Liver (tissue), 3 donors: ENCODE data around the gene SMC4.

ENCODE experiments used
- ATF3 ChIP-seq: IDR thresholded peaks from 2 replicates; pipeline ENCODE4 v1.6.1; 2016; ENCODE audit warnings: antibody characterized with exemption
- JUND ChIP-seq, 2 donors: IDR thresholded peaks; 2 replicates each; pipeline ENCODE4 v1.6.1; 2016; ENCODE audit warnings: antibody characterized with exemption in 2 of 2
- RAD21 ChIP-seq, 2 donors: IDR thresholded peaks; 2 replicates each; pipeline ENCODE4 v1.6.1; 2016; ENCODE audit warnings: antibody characterized with exemption in 2 of 2, mild to moderate bottlenecking in 2 of 2
- REST ChIP-seq: IDR thresholded peaks from 2 replicates; pipeline ENCODE4 v1.6.1; 2016; ENCODE audit warnings: antibody characterized with exemption, mild to moderate bottlenecking
- TAF1 ChIP-seq: conservative IDR thresholded peaks from 2 replicates; pipeline ENCODE4 v1.6.1; 2016; ENCODE audit warnings: antibody characterized with exemption, mild to moderate bottlenecking
- YY1 ChIP-seq: IDR thresholded peaks from 2 replicates; pipeline ENCODE4 v1.6.1; 2016; ENCODE audit warnings: antibody characterized with exemption, mild to moderate bottlenecking
- TF ChIP-seq, protein P1 (sequence below): fragments of 150-350 bp; IDR thresholded peaks from 2 replicates; pipeline ENCODE4 v1.5.1; 2017; ENCODE audit warnings: improper control_type of control experiment, low read depth, low read length; ENCODE audit not compliant: missing input control
- TF ChIP-seq, protein P2 (sequence below): IDR thresholded peaks from 2 replicates; pipeline ENCODE4 v1.6.1; 2016; ENCODE audit warnings: antibody characterized with exemption
- donor health status: healthy.
- donor health status: healthy.

DNA sequence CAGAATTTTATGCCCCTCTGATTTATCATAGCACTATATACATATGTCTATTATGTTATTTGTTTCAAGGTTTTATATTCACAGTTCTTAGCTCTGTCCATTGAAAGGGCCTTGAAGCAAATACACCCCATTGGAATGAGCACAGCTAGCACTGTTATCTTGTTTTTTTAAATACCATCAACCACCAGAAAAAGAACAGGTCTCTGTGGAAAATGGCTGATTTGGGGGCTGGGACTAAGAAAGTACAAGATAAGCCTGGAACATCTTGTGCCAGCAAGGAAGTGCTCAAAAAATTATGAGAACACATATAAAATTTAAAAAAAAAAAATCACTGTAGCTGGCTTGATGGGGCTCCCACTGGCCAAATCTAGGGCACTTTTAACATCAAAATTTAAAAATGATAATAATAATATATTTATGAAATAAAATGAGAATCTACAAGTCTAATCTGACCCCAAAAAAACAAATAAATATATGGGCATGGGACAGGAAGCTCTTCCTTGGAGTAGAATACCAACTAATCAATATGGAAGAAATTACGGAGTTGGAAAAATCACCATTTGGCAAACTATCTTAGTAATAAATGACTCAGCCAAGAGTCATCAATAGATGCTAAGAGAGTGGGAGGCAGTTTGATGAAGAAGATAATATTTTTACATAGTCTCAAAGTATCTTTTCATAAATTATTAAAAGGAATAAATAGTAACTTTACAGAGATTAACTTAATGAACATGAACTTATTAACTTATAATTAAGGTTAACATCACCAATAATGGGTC, 20.9 kb upstream of the SMC4 start:
- TF ChIP-seq, protein P1, sequence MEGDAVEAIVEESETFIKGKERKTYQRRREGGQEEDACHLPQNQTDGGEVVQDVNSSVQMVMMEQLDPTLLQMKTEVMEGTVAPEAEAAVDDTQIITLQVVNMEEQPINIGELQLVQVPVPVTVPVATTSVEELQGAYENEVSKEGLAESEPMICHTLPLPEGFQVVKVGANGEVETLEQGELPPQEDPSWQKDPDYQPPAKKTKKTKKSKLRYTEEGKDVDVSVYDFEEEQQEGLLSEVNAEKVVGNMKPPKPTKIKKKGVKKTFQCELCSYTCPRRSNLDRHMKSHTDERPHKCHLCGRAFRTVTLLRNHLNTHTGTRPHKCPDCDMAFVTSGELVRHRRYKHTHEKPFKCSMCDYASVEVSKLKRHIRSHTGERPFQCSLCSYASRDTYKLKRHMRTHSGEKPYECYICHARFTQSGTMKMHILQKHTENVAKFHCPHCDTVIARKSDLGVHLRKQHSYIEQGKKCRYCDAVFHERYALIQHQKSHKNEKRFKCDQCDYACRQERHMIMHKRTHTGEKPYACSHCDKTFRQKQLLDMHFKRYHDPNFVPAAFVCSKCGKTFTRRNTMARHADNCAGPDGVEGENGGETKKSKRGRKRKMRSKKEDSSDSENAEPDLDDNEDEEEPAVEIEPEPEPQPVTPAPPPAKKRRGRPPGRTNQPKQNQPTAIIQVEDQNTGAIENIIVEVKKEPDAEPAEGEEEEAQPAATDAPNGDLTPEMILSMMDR = no peak
- TF ChIP-seq RAD21 (IDR thresholded peaks at IDR 0.05) (no peak), REST (no peak), YY1 (no peak), TAF1 (no peak), JUND (IDR thresholded peaks at IDR 0.05) (no peak), ATF3 (no peak)
- TF ChIP-seq, protein P2, sequence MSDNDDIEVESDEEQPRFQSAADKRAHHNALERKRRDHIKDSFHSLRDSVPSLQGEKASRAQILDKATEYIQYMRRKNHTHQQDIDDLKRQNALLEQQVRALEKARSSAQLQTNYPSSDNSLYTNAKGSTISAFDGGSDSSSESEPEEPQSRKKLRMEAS = no peak
